Ishikawa (cell line): ENCODE results near the gene WDTC1.

ENCODE experiments used
- EGR1 ChIP-seq: IDR thresholded peaks from 2 replicates; pipeline ENCODE4 v1.6.1; 2012
- EP300 ChIP-seq: IDR thresholded peaks from 2 replicates; pipeline ENCODE4 v1.6.1; 2012; ENCODE audit warnings: borderline replicate concordance
- FOXM1 ChIP-seq: IDR thresholded peaks from 2 replicates; pipeline ENCODE4 v1.6.1; 2012; ENCODE audit warnings: low read depth, borderline replicate concordance
- TEAD4 ChIP-seq: IDR thresholded peaks from 2 replicates; pipeline ENCODE4 v1.6.1; 2012
- TF ChIP-seq, protein P1 (sequence below): IDR thresholded peaks from 2 replicates; pipeline ENCODE4 v1.6.1; 2012
- TF ChIP-seq, protein P2 (sequence below): IDR thresholded peaks from 2 replicates; pipeline ENCODE4 v1.6.1; 2012; ENCODE audit warnings: low read depth, mild to moderate bottlenecking

DNA sequence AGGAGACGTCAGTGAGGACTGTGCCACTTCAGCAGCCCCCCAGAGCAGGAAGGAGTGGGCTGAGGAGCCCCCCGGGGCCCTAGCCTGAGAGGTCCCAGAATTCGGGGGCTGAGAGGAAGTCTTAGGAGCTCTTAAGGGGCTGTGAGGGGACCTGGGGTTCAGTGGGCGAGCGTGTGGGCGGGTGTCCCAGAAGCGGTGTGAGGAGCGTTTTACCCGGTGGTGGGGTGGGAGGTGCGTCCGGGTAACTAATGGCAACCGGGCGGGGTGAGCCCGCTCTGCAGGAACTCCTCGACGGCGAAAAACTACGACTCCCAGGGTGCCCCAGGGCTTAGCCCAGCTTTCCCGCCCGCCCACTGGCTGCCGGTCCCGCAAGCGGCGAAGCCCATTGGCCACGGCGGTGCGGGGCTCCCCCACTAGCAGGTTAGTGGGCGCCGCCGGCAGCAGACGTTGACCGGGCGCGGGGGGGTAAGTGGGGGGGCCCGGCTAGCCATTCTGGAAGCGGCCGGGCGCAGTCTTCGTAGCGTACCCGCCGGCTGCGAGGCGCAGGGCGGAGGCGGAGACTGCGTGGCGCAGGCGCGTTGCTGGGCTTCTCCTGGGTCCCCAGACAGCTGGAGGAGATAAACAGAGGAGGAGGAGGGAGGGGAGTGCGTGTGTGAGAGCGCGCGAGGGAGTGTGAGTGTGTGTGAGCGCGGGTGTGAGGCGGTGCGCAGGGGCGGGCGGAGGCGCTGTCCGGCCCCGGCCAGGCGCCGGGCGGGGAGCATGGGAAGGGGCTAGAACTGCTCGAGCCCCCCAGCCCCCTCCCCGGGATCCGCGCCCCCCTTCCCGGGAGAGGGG lies at the start of gene WDTC1:
- TF ChIP-seq, protein P1, sequence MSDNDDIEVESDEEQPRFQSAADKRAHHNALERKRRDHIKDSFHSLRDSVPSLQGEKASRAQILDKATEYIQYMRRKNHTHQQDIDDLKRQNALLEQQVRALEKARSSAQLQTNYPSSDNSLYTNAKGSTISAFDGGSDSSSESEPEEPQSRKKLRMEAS: peak; percentile 84
- peak; percentile 39; the same call in 1 of the 2 replicates for TF ChIP-seq FOXM1
- peak; percentile 40; the same call in 1 of the 2 replicates for TF ChIP-seq EP300
- TF ChIP-seq, protein P2, sequence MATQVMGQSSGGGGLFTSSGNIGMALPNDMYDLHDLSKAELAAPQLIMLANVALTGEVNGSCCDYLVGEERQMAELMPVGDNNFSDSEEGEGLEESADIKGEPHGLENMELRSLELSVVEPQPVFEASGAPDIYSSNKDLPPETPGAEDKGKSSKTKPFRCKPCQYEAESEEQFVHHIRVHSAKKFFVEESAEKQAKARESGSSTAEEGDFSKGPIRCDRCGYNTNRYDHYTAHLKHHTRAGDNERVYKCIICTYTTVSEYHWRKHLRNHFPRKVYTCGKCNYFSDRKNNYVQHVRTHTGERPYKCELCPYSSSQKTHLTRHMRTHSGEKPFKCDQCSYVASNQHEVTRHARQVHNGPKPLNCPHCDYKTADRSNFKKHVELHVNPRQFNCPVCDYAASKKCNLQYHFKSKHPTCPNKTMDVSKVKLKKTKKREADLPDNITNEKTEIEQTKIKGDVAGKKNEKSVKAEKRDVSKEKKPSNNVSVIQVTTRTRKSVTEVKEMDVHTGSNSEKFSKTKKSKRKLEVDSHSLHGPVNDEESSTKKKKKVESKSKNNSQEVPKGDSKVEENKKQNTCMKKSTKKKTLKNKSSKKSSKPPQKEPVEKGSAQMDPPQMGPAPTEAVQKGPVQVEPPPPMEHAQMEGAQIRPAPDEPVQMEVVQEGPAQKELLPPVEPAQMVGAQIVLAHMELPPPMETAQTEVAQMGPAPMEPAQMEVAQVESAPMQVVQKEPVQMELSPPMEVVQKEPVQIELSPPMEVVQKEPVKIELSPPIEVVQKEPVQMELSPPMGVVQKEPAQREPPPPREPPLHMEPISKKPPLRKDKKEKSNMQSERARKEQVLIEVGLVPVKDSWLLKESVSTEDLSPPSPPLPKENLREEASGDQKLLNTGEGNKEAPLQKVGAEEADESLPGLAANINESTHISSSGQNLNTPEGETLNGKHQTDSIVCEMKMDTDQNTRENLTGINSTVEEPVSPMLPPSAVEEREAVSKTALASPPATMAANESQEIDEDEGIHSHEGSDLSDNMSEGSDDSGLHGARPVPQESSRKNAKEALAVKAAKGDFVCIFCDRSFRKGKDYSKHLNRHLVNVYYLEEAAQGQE: no peak
- TF ChIP-seq TEAD4: no peak
- peak; percentile 13; the same call in 1 of the 2 replicates for TF ChIP-seq EGR1
